LNCaP clone FGC (cell line): Measurements from ENCODE around the gene PRMT6.

ENCODE experiments used
- DNase-seq: peaks from one replicate; pipeline ENCODE4 v3.0.0-alpha.2; 2011; ENCODE audit warnings: low read depth
- H3K4me3 ChIP-seq: 2 replicates; pipeline ENCODE4 v1.5.1; 2011; ENCODE audit warnings: mild to moderate bottlenecking, low read depth, low read length, control low read depth
- CTCF ChIP-seq: IDR thresholded peaks from 2 replicates; pipeline ENCODE4 v1.5.1; 2012; ENCODE audit warnings: mild to moderate bottlenecking; ENCODE audit not compliant: control insufficient read depth, insufficient read depth; ENCODE audit errors: extremely low read depth

The PRMT6 gene

GRCh38 chr1:107096690-107097089 is 40.2 kb downstream of the PRMT6 start:
- DNase-seq = no peak
- TF ChIP-seq CTCF = no peak
- no peak overlapping the region for H3K4me3 ChIP-seq

DNA sequence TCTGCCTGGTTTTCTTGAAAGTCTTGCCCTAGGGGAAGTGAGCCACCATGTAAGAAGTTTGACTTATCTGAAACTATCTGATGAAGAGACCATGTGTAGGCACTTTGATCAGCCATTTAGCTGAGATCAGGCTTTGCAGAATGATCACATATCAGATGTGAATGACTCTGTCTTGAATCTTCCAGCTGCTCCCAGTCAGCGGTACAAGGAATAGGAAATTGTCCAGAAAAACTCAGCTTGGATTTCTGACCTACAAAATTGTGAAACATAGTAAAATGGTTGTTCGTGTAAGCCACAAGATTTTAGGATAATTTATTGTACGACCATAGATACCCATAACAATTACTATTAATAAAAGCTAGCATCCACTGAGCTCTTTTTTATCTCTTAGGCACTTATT is 42.5 kb downstream of the PRMT6 start:
- H3K4me3 ChIP-seq = no peak overlapping the region
- no peak for TF ChIP-seq CTCF
- DNase-seq = no peak

- H3K4me3 ChIP-seq = no peak overlapping the region
- no peak for TF ChIP-seq CTCF
- DNase-seq = no peak
These were observed 44.0 kb downstream of the PRMT6 start for GRCh38 chr1:107100331-107100984.

GRCh38 chr1:107105914-107106313 is 49.4 kb downstream of the PRMT6 start:
- no peak for TF ChIP-seq CTCF
- no peak overlapping the region for H3K4me3 ChIP-seq
- DNase-seq = no peak
